GM18858 (cell line): ENCODE measurements around the gene KLHL28.

Source experiments
- ATAC-seq: cut with Tn5 transposase; IDR thresholded peaks from one replicate; pipeline ENCODE4 v1.9.1; 2021; ENCODE audit not compliant: unreplicated experiment

Gene KLHL28

GRCh38 chr14:44961554-44962333, at the start of gene KLHL28, which contains the start of gene TOGARAM1:
Gene KLHL28 (minus strand): TSS chr14:44961947. CDS start chr14:44945928, 16,019 bp downstream.
Gene TOGARAM1 (plus strand): TSS chr14:44962190. CDS start chr14:44962422, 232 bp downstream.
- ATAC-seq = peak; percentile 94

GRCh38 chr14:45003924-45004323, 42.2 kb upstream of the KLHL28 start:
- ATAC-seq = no peak

- ATAC-seq = no peak
Observed at GRCh38 chr14:44995770-44996294, 34.1 kb upstream of the KLHL28 start.

GRCh38 chr14:44995196-44995595, 33.4 kb upstream of the KLHL28 start:
- ATAC-seq = no peak

GRCh38 chr14:44990533-44990932, 28.8 kb upstream of the KLHL28 start:
- ATAC-seq = no peak

- ATAC-seq = no peak
Observed at GRCh38 chr14:44989497-44990440, 28.0 kb upstream of the KLHL28 start.

GRCh38 chr14:44988694-44989093, 26.9 kb upstream of the KLHL28 start:
- no peak for ATAC-seq

- no peak for ATAC-seq
Observed at GRCh38 chr14:44982594-44982993, 20.8 kb upstream of the KLHL28 start.

GRCh38 chr14:44981198-44981597, 19.5 kb upstream of the KLHL28 start:
- no peak for ATAC-seq

GRCh38 chr14:44979740-44980356, 18.1 kb upstream of the KLHL28 start:
- ATAC-seq = no peak

- no peak for ATAC-seq
Observed at GRCh38 chr14:44979273-44979672, 17.5 kb upstream of the KLHL28 start.

- ATAC-seq = no peak
Observed at GRCh38 chr14:44971459-44971858, 9.7 kb upstream of the KLHL28 start.

- no peak for ATAC-seq
Observed at GRCh38 chr14:44970907-44971306, 9.2 kb upstream of the KLHL28 start.

GRCh38 chr14:44968714-44969113, 7.0 kb upstream of the KLHL28 start:
- no peak for ATAC-seq

GRCh38 chr14:44966601-44967336, 5.0 kb upstream of the KLHL28 start:
- no peak for ATAC-seq

GRCh38 chr14:44963775-44964380, 2.1 kb upstream of the KLHL28 start:
- ATAC-seq = no peak

- ATAC-seq = no peak
Observed at GRCh38 chr14:44963044-44963528, 1.3 kb upstream of the KLHL28 start.

GRCh38 chr14:44962334-44963043, 742 bp upstream of the KLHL28 start:
- ATAC-seq = peak; percentile 15

- peak; percentile 16 for ATAC-seq
Observed at GRCh38 chr14:44961151-44961553, 595 bp downstream of the KLHL28 start.
